ENCODE measurements around the gene CEND1. TPM values are rescaled to one million over a fixed set of nuclear protein-coding genes. Genes with fewer than 3 reads are reported as not detected.

Gene CEND1
- total and polyA plus RNA-seq, 2 donors (not counting 3 experiments of a cell fraction or from before 2014, with no cell fraction given), result 0.15 to 0.40 TPM

DNA sequence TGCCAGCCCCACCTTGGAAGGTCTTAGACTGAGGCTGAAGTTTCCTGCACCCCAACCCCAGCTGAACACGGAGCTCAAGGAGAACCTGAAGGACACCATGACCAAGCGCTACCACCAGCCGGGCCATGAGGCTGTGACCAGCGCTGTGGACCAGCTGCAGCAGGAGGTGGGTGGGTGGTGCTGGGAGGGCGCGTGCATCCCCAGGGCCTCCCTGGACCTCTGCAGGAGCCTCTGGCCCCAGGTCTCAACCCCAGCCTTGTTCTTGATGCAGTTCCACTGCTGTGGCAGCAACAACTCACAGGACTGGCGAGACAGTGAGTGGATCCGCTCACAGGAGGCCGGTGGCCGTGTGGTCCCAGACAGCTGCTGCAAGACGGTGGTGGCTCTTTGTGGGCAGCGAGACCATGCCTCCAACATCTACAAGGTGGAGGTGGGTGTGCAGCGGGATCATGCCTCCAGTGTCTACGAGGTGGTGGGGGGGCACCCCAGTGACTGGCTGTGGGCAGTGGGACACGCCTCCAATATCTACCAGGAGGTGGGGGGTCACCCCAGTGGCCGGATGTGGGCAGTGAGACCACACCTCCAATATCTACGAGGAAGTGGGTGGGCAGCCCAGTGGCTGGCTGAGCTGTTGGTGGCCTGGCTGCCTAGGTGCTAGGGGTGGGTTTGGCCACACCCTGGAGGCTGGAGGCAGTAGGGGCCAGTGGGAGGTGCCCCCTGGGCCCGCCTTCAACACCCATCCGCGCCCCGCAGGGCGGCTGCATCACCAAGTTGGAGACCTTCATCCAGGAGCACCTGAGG lies 47.5 kb upstream of the CEND1 start:
- Histone ChIP-seq H3K36me3 (ENCODE audit: control insufficient read depth in 2 of 2, extremely low read depth in 1 of 2, insufficient read depth in 2 of 2, low read length in 2 of 2) (peaks cover 25 to 43% of the 10 kb centered on the region in 2 experiments), H3K9me1 (replicated peaks; ENCODE audit: control insufficient read depth, extremely low read depth, insufficient read depth, low read length) (no peaks in the 10 kb centered on the region), H3K79me2 (ENCODE audit: control insufficient read depth, insufficient read depth, low read length) (peaks cover 70% of the 10 kb centered on the region), H4K20me1 (replicated peaks; ENCODE audit: control insufficient read depth, extremely low read depth, insufficient read depth, low read length) (no peaks in the 10 kb centered on the region), H3K9ac (replicated peaks; ENCODE audit: extremely low read depth, insufficient read depth, low read length) (no peak overlapping the region), H3K4me2 (ENCODE audit: insufficient read depth, low read length) (no peak overlapping the region), H3K9me3 (replicated peaks; ENCODE audit: control insufficient read depth, insufficient read depth, low read length) (no peaks in the 10 kb centered on the region), H2AFZ (ENCODE audit: low read depth, low read length) (no peak overlapping the region), H3K27ac (ENCODE audit: insufficient read depth, low read depth, low read length) (no peak overlapping the region), H3K4me3 (replicated peaks in 1 of 3; ENCODE audit: insufficient read depth in 1 of 3, low read depth in 1 of 3, low read length in 3 of 3) (no peak overlapping the region), H3K4me1 (ENCODE audit: control insufficient read depth, extremely low read depth, insufficient read depth, low read length) (peaks cover 33% of the 10 kb centered on the region), H3K27me3 (ENCODE audit: control insufficient read depth in 2 of 2, insufficient read depth in 2 of 2, low read length in 2 of 2) (no peaks in the 10 kb centered on the region)
- TF ChIP-seq, protein P1, sequence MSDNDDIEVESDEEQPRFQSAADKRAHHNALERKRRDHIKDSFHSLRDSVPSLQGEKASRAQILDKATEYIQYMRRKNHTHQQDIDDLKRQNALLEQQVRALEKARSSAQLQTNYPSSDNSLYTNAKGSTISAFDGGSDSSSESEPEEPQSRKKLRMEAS (IDR thresholded peaks at IDR 0.05; ENCODE audit: insufficient read depth, insufficient read length), result no peak
- TF ChIP-seq JUN (IDR thresholded peaks at IDR 0.05; ENCODE audit: borderline replicate concordance, insufficient read depth, insufficient read length, low read depth), result no peak
- TF ChIP-seq MYC (IDR thresholded peaks at IDR 0.05; ENCODE audit: low read depth, low read length), result no peak
- TF ChIP-seq FOS (IDR thresholded peaks at IDR 0.05; ENCODE audit: borderline replicate concordance, insufficient read depth, low read length), result no peak
- peak; percentile 61 for TF ChIP-seq POLR2AphosphoS5 (IDR thresholded peaks at IDR 0.05; ENCODE audit: insufficient read depth, low read depth, low read length)
- peak; percentile 34 for TF ChIP-seq POLR2A (IDR thresholded peaks at IDR 0.05; ENCODE audit: low read depth, low read length)
- TF ChIP-seq EZH2 (IDR thresholded peaks at IDR 0.05; ENCODE audit: borderline replicate concordance, low read depth, low read length, severe bottlenecking), result no peak
- ChIA-PET CTCF (interaction anchor here (1.1 kb wide), 1 partner anchor 213 kb away, joined by 3 read pairs; no protein-coding TSS in a partner anchor), POLR2A (no interaction called here)
- DNase-seq (ENCODE audit: low read depth, low spot score) (no peak), FAIRE-seq (no peak)
- dilution Hi-C loops (cut with MboI; ENCODE audit: extremely low pct_ligation_motif_present, low sequenced_read_pairs), result no loop called here
- intact Hi-C loops (cut with micrococcal nuclease), result no loop called here
- BruUV-seq (replicated peaks), result no TSS peak
